Stimulated activated CD4-positive, alpha-beta T cell treated with anti-CD3 and anti-CD28 coated beads, Interleukin-1b, Interleukin-23, amount 100 ng/mL, for 48 hours (primary cell): ENCODE results near the gene MED7.

Experiments used
- DNase-seq: peaks from one replicate; pipeline ENCODE4 v3.0.0-alpha.2; 2020

The MED7 gene

DNA sequence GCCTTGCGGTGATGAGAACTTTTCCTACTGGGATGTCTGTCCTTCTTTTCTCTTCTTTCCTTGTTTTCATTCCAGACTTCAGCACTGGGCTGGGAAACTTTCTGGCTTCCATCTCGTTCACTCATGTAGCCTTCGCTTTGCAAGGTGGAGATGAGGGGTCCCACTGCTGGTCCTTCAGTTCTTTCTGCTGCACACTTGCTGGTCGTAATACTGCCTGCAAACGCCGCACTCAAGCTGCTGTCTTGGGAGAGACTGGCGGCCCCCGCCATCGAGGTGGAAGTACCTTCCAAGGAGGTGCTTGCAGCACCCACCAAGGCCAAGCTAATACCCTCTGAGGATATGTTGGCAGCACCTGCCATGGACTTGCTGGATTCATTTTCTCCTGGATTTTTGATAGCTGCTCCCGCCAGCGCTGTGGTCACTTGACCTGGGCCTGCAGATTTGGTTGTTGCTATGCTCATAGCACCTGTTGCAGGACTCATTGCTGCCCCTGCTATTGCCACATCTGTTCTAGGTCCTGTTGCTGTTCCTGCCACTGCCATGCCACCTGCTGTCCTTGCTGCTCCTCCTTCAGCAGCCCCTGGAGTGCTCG is 20.4 kb upstream of the MED7 start:
- DNase-seq = no peak

DNA sequence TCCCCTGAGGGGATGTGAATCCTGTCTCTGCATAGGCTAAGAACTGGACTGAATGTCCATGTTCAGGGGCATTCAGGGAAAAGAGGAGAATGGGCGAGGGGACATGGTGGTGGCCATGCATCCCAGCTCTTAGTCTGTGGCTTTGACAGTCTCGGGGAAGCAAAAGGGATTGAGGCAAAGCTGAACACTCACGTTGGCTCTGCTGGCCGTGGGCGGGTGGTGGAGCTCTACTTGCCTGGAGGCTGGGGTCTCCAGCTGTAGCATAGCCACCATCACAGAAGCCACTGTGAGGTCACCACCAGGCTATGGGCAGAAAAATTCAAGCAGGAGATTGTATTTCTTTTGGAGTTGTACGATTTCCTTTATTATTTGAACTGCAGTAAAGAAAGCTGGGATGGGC is 19.3 kb upstream of the MED7 start:
- no peak for DNase-seq

DNA sequence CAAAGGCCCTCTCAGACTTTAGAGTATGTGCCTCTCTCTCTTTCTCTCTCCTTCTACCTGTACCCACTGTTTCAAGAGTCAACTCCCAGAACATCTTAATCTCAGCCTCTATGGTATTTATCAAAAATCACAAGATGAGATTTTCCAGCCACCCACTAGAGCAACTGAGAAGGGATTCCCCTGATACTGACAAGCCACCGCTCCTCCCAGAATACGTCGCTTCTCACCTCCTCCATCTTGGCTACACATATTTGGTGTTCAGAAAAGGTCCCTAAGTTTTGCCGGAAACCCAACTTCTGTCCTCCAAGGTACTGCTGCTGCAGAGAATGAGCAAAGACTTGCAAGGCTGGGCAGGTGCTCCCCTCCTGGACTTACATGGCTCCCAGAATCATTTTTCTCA is 17.3 kb upstream of the MED7 start:
- DNase-seq = peak; percentile 55

DNA sequence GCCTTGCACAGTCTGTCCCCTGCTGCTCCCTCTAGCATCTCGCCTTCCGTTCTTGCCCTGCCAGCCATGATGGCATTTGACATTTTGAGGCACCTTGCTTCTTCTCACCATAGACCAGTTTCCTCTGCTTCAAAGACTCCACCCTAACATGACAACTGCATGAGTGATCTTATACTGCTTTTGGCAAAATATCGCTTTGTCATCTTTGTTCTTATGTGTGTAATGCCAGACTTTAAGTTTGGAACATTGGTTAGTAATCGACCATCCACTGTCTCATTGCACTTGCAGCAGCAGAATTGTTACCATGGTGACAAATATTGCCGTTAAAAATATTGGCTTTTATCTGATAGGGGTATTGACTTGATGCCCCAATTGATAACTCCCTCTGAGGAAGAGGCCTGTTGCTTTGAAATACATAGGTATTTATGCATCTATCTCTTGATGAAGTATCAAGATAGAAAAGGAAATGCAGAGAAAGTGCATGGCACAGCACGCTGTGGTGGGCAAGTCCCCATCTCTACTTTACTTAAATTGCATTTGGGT is 16.6 kb upstream of the MED7 start:
- peak; percentile 43 for DNase-seq

DNA sequence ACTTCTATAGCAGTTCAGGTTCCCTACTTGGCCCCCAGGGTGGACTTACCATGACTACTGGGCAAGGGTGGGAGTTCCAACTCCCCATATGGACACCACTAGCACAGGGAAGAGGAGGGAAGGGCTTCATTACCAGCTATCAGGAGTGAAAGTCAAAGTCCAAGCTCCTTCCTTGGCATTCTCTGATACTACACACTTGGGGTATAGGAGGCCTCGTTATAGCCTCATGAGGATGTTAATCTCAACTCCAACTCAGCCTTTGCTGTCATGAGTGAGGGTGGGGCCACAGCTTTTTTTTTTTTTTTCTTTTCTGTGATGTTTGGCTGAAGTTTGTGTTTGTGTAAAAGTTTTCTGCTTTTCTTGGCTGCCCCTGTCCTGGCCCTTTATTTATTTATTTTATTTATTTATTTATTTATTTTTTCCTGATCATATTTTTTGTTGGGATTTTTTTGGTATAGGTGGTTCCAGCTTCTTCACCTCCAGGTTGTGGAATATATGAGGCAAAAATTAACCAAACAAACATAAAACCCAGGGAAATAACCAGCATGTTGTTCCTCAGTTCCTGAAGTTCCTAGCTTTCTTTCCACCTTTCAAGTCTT is 14.7 kb upstream of the MED7 start:
- DNase-seq = no peak

DNA sequence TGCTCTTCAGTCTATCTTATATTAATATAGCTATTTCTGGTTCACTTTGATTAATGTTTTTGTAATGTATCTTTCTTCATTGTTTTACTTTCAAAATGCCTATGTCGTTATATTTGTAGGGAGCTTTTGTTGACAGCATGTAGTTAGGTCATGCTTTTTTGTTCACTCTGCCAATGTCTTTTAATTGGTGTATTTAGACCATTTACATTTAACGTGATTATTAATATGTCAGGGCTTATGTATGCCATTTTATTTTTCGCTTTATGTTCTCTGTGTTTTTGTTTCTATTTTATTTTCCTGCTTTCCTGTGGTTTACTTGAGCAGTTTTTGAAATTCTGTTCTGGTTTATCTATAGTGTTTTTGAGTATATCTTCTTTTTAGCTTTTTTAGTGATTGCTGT is 12.6 kb upstream of the MED7 start:
- DNase-seq = no peak

DNA sequence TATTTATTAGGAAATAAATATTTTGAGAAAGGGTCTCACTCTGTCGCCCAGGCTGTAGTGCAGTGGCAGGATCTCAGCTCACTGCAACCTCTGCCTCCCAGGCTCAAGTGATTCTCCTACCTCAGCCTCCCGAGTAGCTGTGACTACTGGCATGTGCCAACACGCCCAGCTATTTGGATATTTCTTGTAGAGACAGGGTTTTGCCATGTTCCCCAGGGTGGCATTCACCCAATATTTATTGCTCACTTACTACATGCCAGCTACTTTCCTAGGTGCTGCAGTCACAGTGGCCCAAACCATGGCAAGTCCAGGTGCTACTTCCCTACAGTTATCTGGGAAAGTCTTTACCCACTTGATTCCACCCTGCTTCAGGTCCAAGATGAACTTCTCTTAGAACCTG is 8.3 kb upstream of the MED7 start:
- no peak for DNase-seq

DNA sequence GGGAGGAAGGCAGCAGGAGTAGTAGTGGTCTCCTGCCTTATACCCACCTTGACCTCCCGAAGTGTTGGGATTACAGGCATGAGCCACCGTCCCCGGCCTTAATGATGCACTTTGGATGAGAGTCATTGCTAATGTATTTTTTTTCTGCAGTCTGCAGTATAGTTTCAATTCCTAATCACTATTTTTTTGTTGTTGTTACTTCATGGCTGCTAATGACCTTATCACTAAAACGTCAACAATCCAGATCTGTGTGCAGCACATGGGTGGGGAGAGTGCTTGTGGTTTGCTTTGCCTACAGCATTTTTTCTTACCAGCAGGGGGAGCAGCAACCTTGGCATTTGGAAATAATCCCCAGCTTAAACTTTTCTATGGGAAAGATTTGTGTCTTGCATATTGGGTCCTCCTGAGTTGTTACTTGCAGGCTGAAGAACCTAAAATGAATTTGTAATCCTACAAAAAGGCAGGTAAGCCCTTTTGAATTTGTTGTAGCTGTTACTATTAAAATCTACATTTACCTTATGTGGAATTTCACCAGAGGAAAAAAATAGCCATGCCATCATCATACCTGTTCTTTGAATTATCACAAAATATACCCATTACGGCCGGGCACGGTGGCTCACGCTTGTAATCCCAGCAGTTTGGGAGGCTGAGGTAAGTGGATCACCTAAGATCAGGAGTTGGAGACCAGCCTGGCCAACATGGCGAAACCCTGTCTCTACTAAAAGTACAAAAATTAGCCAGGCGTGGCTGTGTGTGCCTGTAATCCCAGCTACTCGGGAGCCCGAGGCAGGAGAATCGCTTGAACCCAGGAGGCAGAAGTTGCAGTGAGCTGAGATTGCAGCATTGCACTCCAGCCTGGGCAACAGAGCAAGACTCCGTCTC is 6.3 kb upstream of the MED7 start:
- DNase-seq = peak; percentile 80

DNA sequence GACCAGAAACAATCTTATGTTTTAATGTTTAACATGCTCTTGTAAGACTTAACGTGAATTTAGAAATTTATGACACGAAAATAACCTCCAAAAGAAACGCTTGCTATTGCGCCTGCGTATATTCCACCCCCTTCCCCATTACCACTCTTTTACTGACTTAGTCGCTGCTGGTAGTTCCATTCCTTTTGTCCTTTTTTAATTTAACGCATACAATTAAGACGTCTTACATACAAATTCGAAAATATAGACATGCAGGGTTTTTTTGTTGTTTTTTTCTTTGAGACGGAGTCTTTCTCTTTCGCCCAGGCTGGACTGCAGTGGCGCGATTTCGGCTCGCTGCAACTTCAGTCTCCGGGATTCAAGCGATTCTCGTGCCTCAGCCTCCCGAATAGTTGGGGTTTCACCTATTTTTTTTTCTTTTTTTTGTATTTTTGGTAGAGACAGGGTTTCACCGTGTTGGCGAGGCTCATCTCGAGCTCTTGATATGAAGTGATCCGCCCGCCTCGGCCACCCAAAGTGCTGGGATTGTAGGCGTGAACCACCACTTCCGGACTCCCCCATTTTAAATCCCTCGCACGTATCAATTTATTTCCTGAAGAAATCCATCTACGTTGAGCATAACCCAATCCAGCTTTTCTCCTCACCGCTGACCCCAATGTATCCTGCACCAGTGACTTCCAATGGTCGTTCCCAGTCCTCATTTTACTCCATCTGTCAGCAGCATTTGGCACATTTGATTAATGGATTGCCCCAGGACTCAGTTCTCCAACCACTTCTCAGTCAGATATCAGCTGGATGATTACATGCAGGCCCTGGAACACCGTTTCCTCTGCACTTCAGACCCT is 684 bp upstream of the MED7 start:
- DNase-seq = peak; percentile 66

DNA sequence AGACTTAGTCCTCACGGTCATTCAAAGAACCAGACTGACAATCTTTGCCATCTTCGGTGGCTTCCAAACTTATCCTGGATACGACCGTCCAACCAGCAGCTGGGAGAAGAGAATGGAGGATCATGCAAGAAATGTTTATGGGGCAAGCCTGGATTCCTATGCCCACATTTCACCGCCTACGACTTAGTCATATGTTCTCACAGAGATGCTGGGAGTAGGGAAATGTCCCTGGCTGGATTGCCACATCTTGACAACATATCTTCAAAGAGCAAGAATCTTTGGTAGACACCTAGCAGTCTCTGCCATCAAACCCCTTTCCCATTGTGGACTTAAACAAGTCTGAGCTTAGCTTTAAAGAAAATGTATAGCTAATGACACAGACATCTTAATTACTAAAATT is 5.0 kb downstream of the MED7 start:
- DNase-seq = no peak

DNA sequence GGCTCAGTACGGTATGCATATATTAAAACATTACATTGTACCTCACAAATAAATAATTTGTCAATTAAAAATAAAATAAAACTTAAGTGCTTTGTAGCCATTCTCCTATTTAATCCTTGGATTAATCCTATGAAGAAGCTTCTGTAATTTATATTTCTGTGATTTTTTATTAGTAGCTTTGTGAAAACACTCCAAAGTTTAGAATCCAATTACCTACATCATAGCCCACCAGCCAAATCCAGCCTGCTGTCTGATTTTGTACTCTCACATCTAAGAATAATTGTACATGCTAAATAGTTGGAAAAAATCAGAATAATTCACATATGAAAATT is 10.4 kb downstream of the MED7 start:
- no peak for DNase-seq

DNA sequence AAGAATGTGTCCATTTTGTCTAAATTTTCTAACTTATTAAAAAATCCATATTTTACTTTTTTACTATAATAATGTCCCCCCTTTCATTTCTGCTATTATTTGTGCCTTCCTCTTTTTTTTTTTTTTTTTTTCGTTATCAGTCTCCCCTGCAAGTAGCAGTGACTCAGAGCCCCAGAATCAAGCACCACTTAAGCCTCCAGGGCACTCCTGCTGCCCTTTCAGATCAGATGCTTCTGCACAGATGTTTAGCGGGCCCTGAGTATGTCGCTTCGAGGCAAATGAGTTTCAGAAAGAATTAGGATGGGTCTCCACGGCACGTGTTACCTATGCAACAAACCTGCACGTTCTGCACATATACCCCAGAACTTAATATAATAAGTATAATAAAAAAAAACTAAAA is 11.7 kb downstream of the MED7 start:
- DNase-seq = no peak

DNA sequence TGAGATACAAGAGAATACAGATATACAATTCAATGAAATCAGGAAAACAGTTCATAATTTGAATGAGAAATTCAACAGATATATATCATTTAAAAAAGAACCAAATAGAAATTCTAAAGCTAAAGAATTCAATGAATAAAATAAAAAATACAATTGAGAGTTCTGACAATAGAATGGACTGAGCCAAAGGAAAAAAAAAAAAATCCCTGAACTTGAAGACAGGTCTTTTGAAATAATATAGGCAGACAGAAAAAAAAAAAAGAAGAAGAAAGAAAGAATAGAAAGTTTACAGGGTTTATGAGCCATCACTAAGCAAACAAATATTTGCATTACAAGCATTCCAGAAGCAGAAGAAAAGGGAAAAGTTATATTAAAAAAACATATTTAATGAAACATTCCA is 21.0 kb downstream of the MED7 start:
- no peak for DNase-seq

DNA sequence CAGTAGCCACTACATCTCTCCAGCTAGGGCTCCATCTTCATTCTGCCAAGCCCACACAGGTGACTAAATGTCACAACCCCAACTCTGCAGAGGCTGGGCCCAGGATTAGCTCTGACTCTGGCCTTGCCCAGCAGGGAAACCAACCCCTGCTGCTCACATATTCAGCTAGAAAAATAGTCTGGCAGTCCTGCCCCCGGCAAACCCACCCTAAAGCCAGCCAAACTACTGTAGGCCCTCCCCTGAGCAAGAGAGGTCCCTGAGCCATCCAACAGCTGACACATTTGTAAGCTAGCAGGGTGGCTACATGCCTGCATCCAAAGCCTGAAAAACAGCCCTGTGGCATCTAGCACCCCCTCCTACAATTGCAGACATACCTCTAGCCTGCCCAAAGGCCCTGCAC is 22.6 kb downstream of the MED7 start:
- DNase-seq = no peak

DNA sequence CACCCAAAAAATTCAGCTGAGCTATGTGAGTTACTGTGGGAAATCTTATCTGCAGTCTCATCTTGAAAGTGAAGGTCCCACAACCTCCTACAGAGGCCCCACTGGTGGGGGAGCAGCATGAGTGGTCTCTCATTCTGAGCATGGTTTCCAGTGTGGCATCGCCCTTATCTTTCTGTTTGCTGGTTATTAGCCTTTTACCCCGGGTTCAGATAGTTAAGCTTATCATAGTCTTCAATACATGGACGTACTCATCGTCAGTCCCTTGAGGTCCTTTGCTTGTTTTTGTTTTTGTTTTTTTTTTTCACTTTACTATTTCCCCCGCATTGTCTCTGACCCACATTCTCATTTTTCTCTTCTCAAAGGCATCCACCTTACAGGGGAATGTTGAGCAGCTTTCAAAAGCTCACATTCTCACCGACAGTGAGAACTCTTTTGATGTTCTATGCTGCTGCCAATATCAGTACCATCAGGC is 26.1 kb downstream of the MED7 start:
- peak; percentile 19 for DNase-seq

DNA sequence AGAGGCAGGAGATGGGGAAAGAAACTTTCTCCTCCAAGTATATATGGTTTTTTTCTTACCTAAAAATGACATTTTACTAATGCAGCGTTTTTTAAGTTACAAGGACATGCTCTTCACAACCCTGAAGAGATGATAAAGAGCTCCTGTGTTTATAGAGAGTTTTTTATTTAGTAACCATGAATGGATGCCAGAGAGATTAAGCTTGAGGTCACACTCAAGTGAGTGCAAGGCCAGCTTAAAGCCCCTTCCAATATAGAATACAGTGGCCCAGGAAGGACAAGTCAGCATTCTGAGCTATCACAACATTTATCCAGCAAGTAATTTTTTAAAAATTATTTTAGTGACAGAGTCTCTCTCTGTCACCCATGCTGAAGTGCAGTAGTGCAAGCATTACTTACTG is 27.2 kb downstream of the MED7 start:
- no peak for DNase-seq

DNA sequence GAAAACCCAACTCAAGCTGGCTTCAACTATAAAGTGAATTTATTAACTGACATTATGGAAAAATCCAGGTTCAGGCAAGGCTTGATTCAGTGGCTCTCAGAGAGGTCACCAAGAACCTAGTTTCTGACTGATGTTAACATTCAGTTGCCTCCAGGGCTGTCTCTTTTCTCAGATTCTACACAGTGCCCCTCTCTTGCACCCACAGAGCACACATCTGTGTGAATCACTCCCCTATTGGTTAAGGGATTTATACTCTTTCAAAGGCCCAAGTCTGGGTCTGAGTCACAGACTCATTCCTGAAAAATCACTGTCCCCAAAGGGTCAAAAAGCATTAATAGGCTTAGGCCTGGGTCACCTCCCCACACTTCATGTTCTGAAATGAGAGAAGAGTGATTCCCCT is 27.7 kb downstream of the MED7 start:
- no peak for DNase-seq

DNA sequence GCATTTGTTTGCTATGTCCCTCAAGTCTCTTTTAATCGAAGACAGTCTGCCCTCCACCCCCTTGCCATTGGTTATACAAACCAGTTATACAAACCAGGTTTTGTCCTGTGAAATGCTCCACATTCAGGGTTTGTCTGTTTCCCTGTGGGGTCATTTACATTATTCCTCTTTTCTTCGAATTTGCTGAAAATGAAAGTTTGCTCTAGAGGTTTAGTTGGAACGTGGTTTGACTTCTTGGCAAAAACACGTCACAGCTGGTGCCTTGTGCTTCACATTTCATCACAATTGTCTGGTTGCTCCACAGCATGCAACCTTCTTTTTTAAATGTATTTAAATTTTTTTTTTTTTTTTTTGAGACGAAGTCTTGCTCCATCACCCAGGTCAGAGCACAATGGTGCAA is 29.7 kb downstream of the MED7 start:
- no peak for DNase-seq

DNA sequence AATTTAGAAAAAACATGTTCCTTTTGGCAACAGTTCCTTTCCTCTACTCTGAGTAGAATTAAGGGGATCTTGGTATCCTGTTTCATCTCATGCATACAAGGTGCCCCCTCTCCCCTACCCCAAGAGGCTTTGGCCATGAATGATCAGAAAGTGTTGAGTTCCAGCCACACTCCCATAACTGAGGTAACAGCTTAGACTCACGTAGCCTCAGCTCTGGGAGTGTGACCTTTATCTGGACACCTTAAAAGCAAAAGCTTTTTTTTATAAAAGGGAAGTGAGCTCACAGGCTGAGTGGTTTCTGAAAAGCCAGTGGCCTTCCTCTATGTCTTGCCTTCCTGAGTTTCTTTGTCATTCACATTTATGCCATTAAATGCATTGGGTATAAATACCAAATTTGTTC is 32.9 kb downstream of the MED7 start:
- no peak for DNase-seq

DNA sequence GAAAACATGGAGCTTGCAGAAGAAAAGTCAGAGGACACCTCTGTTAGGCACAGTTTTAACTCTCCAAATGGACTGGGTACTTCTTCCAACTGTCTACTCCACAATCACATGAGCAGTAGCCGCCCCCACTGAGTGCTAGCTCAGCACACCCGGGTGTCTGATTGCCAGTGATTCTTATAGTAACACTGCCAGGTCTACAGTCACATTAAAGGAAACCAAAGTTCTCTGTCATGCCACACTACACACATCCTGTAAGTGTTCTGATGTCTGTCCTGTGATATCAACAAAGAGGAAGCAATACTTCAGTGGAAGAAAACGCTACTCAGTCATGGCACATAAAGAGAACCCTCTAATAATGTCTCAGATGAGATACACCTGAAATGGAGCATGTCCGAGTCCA is 33.7 kb downstream of the MED7 start, which contains the start of gene HAVCR2:
HAVCR2 (minus strand) TSS at position 69 of the 400 bp plus-strand sequence; CDS start at position 8, 61 bp downstream.
- DNase-seq = peak; percentile 64

DNA sequence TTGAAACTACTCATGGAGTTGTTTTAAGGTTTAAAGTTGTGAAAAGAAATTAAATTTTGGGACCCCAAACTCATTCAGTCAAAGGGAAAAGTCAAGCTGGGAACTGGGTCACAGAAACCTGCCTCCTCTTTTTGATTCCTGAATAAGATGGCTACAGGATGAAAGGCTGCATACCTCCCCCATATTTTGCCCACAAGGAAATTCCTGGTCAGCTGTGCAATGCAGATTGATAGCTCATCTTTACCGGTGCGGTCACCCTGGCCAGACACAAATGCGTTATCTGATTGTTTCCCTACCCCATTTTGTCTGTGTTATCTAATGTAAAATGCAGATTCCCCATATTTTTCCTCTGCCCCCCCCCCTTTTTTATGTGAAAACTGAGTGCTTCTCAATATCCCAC is 35.2 kb downstream of the MED7 start:
- DNase-seq = no peak

DNA sequence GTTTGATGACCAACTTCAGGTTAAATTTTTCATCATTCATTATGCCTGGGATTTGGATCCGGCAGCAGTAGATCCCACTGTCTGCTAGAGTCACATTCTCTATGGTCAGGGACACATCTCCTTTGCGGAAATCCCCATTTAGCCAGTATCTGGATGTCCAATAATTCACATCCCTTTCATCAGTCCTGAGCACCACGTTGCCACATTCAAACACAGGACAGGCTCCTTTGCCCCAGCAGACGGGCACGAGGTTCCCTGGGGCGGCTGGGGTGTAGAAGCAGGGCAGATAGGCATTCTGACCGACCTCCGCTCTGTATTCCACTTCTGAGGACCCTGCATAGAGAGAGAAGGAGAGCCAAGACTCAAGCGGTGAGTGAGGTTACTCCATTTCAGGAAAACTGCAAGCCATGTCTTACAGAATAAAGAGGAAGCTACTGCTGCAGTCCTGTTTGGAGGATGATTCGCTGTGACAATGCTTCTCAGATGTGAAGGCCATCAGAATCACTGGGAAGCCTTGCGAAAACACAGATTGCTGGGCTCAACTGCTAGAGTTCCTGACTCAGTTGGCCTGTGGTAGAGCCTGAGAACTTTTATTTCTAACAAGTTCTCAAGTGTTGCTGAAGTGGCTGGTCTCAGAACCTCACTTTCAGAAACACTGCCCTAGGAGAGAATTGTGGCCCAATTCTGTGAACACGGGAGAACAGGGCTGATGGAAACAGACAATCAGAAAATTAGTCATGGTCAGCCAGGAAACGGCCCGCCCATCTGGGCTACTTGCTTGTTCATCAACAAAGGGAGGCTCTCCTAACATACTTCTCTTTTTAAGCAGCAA is 35.8 kb downstream of the MED7 start:
- DNase-seq = peak; percentile 38
